Retinal pigment epithelial cell (primary cell): ENCODE results near the gene SEMA5A.

Source experiments
- DNase-seq: peaks from one replicate; pipeline ENCODE4 v3.0.0-alpha.2; 2010; ENCODE audit warnings: low read depth
- H3K4me3 ChIP-seq: 2 replicates; pipeline ENCODE4 v1.5.1; 2011; ENCODE audit warnings: mild to moderate bottlenecking, low read length, control low read depth, moderate library complexity
- CTCF ChIP-seq: conservative IDR thresholded peaks from 2 replicates; pipeline ENCODE4 v1.5.1; 2011; ENCODE audit warnings: low read depth, low read length, control low read depth, inconsistent platforms

SEMA5A gene

GRCh38 chr5:9302218-9302617 lies 243.7 kb downstream of the SEMA5A start:
- no peak overlapping the region for H3K4me3 ChIP-seq

DNA sequence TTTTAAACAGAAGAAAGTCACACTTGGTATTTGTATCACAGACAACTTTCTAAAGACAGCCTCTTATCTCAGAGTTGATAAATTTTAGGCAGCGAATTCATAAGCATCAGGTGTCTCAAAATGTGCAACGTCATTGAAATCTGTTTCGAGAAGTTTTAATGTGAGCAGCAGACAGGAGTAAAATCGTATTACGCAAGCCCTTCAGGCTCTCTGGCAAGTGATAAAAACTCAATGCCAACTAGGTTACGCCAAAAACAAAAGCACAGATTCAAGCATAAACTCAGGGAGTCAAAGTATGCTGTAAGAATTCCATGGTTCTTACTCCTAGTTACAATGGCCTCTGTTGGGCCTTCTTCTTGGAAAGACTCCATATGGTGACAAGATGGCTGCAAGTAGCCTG lies 244.7 kb downstream of the SEMA5A start:
- no peak for TF ChIP-seq CTCF
- DNase-seq, result no peak
- no peak overlapping the region for H3K4me3 ChIP-seq

More at GRCh38 chr5:9302218-9302617, 243.7 kb downstream of the SEMA5A start:
- DNase-seq, result no peak
- TF ChIP-seq CTCF, result no peak

- no peak for TF ChIP-seq CTCF
- DNase-seq, result no peak
- H3K4me3 ChIP-seq, result no peak overlapping the region
These were observed 248.7 kb downstream of the SEMA5A start for GRCh38 chr5:9297134-9297533.

DNA sequence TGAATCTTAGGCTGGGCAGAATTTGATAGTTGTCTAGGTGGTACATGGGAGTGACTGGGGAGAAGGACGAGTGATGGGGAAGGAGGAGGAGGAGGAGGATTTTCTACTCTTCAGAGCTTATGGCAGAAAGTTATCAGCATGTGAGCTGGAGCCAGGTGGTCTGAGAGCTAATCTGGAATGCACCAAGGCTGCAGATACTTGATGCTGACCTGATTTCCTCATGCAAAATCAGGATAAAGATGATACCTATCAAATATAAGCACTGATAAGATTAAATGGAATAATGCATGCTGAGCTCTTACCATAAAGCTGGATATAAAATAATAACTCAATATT lies 250.4 kb downstream of the SEMA5A start:
- no peak for TF ChIP-seq CTCF
- no peak for DNase-seq
- H3K4me3 ChIP-seq, result no peak overlapping the region

DNA sequence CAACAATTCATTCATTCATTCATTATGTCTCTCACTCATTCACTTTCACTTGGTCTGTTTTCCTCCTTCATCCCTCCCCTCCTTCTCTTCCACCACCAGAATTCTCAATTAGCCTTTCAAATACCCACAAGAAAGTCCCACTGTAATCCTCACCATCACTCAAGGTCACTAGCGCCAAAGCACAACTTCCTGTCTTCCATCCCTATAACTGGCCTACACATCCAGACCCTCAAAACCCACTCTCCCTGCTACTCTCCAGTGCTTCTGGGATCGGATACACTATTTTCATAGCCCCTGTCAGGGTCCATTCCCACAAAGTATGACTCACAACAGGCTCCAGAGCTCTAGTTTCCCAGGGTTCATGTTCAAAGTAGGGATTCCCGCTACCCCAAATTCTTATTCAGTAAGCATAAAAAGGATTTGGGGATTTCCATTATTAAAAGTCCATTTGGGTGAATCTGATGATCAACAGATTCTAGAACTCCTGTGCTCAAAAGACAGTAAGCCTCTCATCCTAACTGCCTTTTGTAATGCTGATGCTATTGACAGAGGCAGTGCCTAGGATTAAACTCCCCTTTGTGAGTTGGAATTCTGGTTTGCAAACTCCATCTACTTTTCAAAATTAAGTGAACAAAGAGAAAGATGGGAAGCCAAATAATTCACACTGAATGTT lies 250.9 kb downstream of the SEMA5A start:
- no peak for DNase-seq
- TF ChIP-seq CTCF, result no peak
- no peak overlapping the region for H3K4me3 ChIP-seq

DNA sequence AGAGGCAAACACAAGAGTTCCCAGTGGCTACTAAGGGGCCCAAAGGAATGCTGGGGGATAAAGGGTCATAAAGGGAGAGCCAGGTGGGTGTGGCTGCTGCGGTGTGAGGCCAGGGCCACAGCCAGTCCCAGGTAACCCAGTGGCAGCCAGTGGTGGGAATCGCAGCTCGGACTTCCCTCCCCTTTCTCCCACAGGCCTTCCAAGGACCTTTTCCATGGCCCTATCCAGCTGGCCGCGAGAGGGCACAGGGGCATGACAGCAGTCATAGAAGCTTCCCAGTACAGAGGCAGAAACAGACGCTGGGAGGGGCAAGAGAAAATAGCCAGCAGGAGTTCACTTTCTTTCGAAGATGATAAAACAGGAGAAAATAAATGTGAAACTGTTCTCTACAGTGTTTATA lies 257.6 kb downstream of the SEMA5A start:
- DNase-seq, result no peak
- no peak overlapping the region for H3K4me3 ChIP-seq
- no peak for TF ChIP-seq CTCF

DNA sequence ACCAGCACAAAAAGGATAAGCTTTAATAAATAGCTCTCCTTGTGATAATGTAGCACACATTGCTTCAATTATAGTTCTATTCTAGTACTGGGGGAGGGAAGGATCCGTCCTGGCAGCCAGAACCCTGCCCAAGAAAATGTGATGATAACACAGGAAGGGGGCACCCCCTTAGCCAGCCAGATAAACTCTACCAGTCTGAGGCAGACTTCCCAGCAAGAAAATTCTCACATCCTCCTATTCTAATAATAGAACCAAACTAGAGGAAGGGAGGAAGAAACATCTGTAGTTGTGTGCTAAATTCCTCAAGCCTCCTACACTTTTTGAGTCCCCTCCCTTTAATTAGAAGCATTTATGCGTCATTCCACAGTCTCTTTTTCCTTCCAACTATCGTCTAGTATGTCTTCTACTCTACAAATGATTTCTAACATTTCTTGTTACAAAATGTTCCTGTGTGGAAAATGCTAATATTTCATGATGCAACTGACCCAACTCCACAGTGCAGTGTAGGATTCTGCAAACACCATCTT lies 261.0 kb downstream of the SEMA5A start:
- no peak overlapping the region for H3K4me3 ChIP-seq
- DNase-seq, result no peak
- TF ChIP-seq CTCF, result no peak
